NCI-H2029 treated with DMSO at 0.1 percent for 48 hours (cell line): ENCODE data around the gene GRK5.
"Not testable (repeated sequence)": the region's sequence is repeated elsewhere in the genome, so short reads cannot be mapped to it uniquely, and the experiment has no call there.

ENCODE experiments used
- DNase-seq: peaks from one replicate; lab custom pipeline; 2025; lab: John Stamatoyannopoulos, UW

The GRK5 gene

GRCh38 chr10:119421891-119422681 lies 214.7 kb downstream of the GRK5 start:
- DNase-seq, result no peak

GRCh38 chr10:119422682-119423509 lies 215.5 kb downstream of the GRK5 start:
- no peak for DNase-seq

- DNase-seq, result no peak
Measured at GRCh38 chr10:119423510-119424257, 216.3 kb downstream of the GRK5 start.

GRCh38 chr10:119424258-119424975 lies 217.0 kb downstream of the GRK5 start:
- DNase-seq, result no peak

GRCh38 chr10:119425102-119425880 lies 217.9 kb downstream of the GRK5 start:
- DNase-seq, result no peak

- no peak for DNase-seq
Measured at GRCh38 chr10:119425881-119426170, 218.5 kb downstream of the GRK5 start.

- DNase-seq, result no peak
Measured at GRCh38 chr10:119426699-119427098, 219.3 kb downstream of the GRK5 start.

GRCh38 chr10:119427263-119427864 lies 220.0 kb downstream of the GRK5 start:
- no peak for DNase-seq

GRCh38 chr10:119428789-119429188 lies 221.4 kb downstream of the GRK5 start:
- no peak for DNase-seq

- DNase-seq, result no peak
Measured at GRCh38 chr10:119429771-119430170, 222.4 kb downstream of the GRK5 start.

GRCh38 chr10:119431034-119431772 lies 223.8 kb downstream of the GRK5 start:
- no peak for DNase-seq

- no peak for DNase-seq
Measured at GRCh38 chr10:119431773-119432135, 224.4 kb downstream of the GRK5 start.

- not testable (repeated sequence) for DNase-seq
Measured at GRCh38 chr10:119434942-119435341, 227.6 kb downstream of the GRK5 start.

GRCh38 chr10:119438717-119439116 lies 231.3 kb downstream of the GRK5 start:
- no peak for DNase-seq

GRCh38 chr10:119439922-119440321 lies 232.6 kb downstream of the GRK5 start:
- no peak for DNase-seq

GRCh38 chr10:119441151-119441821 lies 233.9 kb downstream of the GRK5 start:
- DNase-seq, result no peak

- no peak for DNase-seq
Measured at GRCh38 chr10:119441921-119442757, 234.8 kb downstream of the GRK5 start.

- no peak for DNase-seq
Measured at GRCh38 chr10:119442758-119443060, 235.3 kb downstream of the GRK5 start.

GRCh38 chr10:119443441-119443840 lies 236.1 kb downstream of the GRK5 start:
- DNase-seq, result no peak
